22Rv1 (cell line): ENCODE data around the gene CDK5RAP3.

Source experiments
- CTCF ChIP-seq: fragments of 450-650 bp; IDR thresholded peaks from 2 replicates; pipeline ENCODE4 v1.5.1; 2017; ENCODE audit warnings: mild to moderate bottlenecking
- ZFX ChIP-seq: fragments of 450-650 bp; IDR thresholded peaks from 2 replicates; pipeline ENCODE4 v1.6.1; 2017; ENCODE audit warnings: antibody characterized with exemption, borderline replicate concordance

GRCh38 chr17:47992216-47992615, 21.3 kb downstream of the CDK5RAP3 start:
- TF ChIP-seq CTCF (no peak), ZFX (no peak)
